IPS-NIHi7 (cell line): Measurements from ENCODE around the gene CDH4.
A peak's percentile ranks its signal among the peaks of the same experiment; 100 is the strongest.
"Not testable (repeated sequence)": the region's sequence is repeated elsewhere in the genome, so short reads cannot be mapped to it uniquely, and the experiment has no call there.

ENCODE experiments used
- DNase-seq: peaks from one replicate; pipeline ENCODE4 v3.0.0; 2012; ENCODE audit warnings: mixed read lengths; ENCODE audit errors: extremely low spot score

CDH4 gene

GRCh38 chr20:61457725-61458124, 205.7 kb downstream of the CDH4 start:
- DNase-seq, result no peak

DNA sequence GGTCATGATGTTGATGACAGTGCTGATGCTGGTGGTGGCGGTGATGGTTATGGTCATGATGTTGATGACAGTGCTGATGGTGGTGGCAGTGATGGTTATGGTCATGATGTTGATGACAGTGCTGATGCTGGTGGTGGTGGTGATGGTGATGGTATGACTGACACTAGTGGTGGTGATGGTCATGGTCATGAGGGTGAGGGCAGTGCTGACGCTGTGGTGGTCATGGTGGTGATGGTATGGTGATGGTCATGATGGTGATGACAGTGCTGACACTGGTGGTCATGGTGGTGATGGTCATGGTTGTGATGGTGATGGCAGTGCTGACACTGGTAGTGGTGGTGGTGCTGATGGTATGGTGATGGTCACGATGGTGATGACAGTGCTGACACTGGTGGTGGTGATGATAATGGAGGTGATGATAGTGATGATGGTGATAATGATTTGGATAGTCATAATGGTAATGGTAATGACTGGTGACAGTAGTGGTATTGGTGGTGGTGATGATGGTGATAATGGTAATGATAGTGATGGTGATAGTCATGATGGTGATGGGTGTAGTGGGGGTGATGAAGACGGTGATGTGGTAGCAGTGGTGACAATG, 206.2 kb downstream of the CDH4 start:
- no peak for DNase-seq

DNA sequence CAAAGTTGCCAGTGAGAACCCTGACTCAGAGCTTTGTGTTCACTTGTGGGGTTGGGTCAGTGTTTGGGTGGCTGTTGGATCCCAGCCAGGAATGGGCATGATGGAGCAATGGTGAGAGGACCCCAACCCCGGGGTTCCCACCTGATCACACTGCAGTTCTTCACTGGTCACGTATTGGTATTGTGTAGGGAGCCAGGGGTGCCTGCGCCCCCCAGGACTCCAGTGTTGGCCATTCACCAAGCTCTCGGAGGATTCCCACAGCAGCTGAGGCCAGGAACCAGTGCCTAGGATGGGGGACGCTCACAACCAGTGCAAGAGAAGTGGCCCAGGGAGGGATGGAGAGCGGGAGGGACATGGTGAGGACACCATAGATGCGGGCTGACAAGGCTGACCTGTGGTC, 207.2 kb downstream of the CDH4 start:
- DNase-seq, result no peak

DNA sequence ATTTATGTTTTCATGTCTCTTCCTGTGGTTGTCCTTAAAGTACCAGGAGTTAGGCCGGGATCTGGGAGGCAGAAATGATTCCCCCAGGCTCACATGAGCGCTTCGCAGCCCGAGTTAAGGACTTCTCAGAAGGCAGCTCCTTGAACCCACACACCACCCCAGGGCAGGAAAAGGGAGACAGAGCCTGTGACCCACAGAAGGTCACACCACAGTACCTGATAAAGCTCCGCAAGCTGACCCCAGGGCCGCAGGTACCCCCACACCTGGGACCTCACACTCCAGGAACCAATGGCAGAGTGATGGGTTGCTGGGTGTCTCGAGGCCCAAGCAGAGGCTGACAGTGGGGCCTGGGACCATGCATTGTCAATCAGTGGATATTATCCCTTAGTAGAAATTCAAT, 207.6 kb downstream of the CDH4 start:
- no peak for DNase-seq

GRCh38 chr20:61460261-61461052, 208.4 kb downstream of the CDH4 start:
- DNase-seq, result peak; percentile 49

DNA sequence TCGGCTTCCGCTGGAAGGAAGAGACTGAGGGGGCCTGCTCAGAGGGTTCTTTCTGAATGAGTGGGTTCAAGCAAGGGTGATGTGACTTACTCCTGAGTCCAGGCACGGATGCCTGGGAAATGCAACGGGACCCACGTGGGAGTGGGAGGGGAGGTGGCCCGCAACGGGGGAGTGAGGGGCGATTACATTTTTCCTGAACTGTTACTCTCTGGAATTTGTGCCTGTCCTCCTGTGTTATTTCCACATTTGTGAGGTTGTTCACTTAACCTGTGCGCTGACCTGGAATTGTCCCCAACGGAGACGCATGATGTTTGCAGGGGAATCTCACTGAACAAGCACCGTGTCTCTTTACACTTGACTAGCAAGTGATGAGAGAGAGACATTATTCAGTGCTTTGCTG, 209.4 kb downstream of the CDH4 start:
- no peak for DNase-seq

- DNase-seq, result no peak
These were observed 212.5 kb downstream of the CDH4 start for GRCh38 chr20:61464307-61465303.

- DNase-seq, result no peak
These were observed 223.7 kb downstream of the CDH4 start for GRCh38 chr20:61475729-61476128.

DNA sequence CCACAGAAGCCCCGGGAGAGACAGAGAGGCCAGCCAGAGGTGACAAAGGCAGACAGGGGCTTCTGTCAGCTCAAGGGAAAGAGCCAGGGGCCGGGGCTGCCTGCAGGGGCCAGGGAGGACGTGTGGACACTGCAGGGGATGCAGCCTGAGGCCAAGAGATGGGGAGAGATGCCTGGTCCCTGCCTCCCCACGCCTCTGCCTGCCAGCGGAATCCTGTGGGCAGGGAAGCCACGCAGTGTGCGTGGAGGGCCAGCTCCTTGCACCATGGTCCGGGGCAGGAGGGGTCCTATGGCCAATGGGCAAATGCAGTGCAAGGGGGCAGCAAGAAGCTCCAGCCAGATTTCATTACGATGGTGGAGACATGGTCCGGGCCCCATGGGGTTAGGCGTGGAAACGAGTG, 224.9 kb downstream of the CDH4 start:
- DNase-seq, result no peak

DNA sequence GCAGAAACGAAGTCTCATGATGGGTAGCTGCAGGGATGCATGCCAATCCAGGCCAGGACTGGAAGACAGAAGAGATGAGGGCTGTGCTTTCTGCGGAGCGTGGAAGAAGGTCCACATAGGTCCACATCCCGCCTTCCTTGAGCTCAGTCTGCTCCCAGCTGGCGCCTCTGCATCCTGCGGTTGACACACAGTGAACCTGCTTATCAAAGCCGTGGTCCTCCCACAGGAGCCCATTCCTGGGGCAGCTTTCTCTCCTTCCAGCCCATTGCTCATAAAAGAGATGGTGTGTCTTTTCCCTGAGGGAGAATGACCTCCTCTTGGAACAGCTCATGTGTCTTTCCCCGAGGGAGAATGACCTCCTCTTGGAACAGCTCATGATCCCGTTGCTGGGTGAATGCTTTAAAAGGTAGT, 225.4 kb downstream of the CDH4 start:
- DNase-seq, result no peak

GRCh38 chr20:61478094-61478493, 226.0 kb downstream of the CDH4 start:
- DNase-seq, result no peak

GRCh38 chr20:61478611-61479305, 226.7 kb downstream of the CDH4 start:
- no peak for DNase-seq

GRCh38 chr20:61479433-61479832, 227.4 kb downstream of the CDH4 start:
- DNase-seq, result not testable (repeated sequence)

GRCh38 chr20:61480158-61480825, 228.2 kb downstream of the CDH4 start:
- DNase-seq, result peak; percentile 46

DNA sequence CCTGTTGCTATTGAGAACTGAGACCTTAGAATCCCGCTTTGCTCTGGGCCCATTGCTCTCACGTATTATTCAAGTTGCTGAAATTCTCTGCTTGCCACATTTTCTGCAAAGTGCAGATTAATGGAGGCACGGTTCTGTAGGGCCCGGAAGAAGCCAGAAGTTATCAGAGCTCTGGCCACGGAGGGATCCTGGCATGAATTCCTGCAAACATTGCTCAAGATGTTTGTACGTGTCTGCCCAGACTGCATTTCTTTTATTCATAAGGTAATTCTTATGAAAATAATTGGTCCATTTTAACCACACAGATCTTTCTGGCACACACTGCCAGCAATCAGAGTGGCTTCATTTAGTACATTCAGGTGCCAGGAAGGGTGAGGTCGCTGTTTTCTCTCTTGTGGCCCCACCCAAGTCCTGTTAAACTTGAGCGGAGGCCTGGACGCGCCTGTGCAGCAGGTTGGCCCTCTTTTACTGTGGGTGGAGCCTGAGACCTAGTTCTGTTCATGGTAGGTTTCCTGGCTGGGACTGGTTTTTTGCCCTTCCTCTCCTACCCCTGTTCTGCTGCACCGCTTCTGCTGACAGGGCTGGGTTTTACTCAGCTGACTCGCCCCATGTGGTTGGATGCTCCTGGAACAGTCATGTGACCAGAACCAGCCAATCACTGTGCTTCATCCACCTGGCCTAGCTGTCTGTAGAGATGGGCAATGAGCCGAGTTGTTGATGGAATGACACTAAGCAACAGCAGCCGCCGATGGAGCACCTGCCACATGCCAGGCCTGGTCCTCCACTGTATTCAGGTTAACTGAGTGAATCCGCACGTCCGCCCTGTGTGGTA, 230.2 kb downstream of the CDH4 start:
- no peak for DNase-seq

DNA sequence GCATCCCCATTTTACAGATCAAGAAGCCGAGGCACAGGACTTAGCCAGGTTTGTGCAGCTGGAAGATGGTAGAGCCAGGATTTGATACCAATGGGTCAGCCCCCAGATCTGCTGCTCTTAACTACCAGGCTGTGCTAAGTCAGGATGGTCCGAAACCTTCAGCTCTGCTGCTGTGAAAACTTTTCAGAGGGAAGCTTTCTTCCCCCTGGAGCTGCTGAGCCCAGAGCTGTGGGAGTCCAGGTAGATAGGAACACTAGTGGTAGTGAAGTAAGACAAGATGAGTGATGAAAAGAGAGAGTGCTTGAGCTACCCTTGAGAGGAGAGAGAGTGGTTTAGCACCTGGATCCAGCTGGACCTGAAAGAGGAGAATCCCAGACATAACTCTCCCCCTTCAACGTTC, 230.8 kb downstream of the CDH4 start:
- DNase-seq, result no peak

- no peak for DNase-seq
These were observed 231.4 kb downstream of the CDH4 start for GRCh38 chr20:61483336-61484067.

DNA sequence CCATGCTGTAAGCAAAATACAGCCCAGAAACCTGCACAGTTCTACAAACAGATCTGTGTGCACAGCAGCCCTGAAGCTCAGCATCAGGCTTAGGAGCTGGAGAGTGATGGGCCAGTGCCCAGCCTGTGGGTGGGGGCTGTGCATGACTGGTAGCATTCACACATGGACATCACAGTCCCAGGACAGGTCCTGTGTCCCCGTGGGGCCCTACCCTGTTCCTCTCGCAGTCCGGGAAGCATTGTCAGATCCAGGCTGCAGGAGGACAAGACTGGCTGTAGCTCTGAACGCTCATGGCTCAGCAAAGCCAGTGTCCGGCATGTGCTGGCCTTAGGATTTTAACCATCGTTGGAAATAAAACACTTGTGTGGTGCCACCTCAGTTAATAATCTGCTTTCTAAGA, 234.1 kb downstream of the CDH4 start:
- no peak for DNase-seq

- DNase-seq, result no peak
These were observed 235.4 kb downstream of the CDH4 start for GRCh38 chr20:61487346-61487996.
